ENCODE measurements around the gene RSRC2.

GRCh38 chr12:122458105-122459035 is 68.4 kb downstream of the RSRC2 start:
- no peak for TF ChIP-seq FOXK2 (IDR thresholded peaks at IDR 0.05)
- TF ChIP-seq ARNT (IDR thresholded peaks at IDR 0.05): no peak
- TF ChIP-seq SP1 (IDR thresholded peaks at IDR 0.05): no peak
- TF ChIP-seq PKNOX1 (IDR thresholded peaks at IDR 0.05): no peak
- no peak for TF ChIP-seq ELF4 (IDR thresholded peaks at IDR 0.05)
- no peak for TF ChIP-seq SUZ12 (IDR thresholded peaks at IDR 0.05)

All from HEK293T (cell line).